GM23248 (cell line): ENCODE measurements around the gene CCDC88C.

ENCODE experiments used
- EZH2 ChIP-seq: fragments of 200-600 bp; sonication (generic); IDR thresholded peaks from 2 replicates; pipeline ENCODE4 v1.6.1; 2018; ENCODE audit warnings: antibody characterized with exemption, mild to moderate bottlenecking; ENCODE audit not compliant: insufficient read depth, poor library complexity, severe bottlenecking
- EZH2phosphoT487 ChIP-seq: fragments of 200-600 bp; sonication (generic); IDR thresholded peaks from 2 replicates; pipeline ENCODE4 v1.6.1; 2018; ENCODE audit warnings: antibody characterized with exemption, moderate library complexity, mild to moderate bottlenecking, low read depth; ENCODE audit not compliant: insufficient read depth

DNA sequence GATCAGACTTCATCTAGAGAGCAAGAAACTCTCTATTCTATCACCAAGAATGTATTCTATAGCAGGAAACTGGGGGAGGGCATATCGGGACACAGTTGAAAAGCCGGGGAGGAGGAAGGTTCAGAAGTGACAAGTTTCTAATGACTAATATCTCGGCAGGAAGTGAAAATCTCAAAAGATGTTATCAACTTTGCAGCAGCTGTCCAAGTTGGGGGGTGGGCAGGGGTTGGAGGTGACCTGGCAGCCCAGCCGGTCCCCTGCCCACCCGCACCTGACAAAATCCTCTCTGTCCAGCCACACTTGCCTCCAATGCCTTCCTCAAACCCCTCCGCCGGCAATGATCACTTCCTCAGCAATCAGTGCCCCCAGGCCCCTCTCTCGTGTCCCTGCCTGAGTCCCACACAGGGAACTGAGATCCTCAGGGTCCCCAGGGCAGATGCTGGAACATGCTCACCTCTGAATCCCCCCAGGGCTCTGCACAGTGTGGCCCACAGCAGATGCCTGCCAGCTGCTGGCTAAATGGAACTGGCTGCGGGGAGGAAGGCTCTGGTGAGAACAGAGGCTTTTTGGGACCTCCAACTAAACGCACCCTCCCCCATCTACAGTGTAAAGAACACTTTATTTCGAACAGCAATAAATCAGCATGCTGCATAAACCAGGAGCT, 43.9 kb downstream of the CCDC88C start:
- no peak for TF ChIP-seq EZH2phosphoT487
- no peak for TF ChIP-seq EZH2
